Ascending aorta (tissue), 2 donors: ENCODE measurements around the gene NCKAP5. TPM values are rescaled to one million over a fixed set of nuclear protein-coding genes. Genes with fewer than 3 reads are reported as not detected.

Experiments
- DNase-seq, 2 donors: peaks; one replicate each; pipeline ENCODE4 v3.0.0-alpha.2; 2019; ENCODE audit warnings: low spot score in 2 of 2
- H3K27ac ChIP-seq, 2 donors: fragments of 200-600 bp; sonication (generic); one replicate each; pipeline ENCODE4 v1.5.1; 2016 to 2017; ENCODE audit warnings: mild to moderate bottlenecking in 1 of 2
- H3K27me3 ChIP-seq: fragments of 200-600 bp; sonication (generic); one replicate; pipeline ENCODE4 v1.5.1; 2017
- H3K36me3 ChIP-seq, 2 donors: fragments of 200-600 bp; sonication (generic); one replicate each; pipeline ENCODE4 v1.5.1; 2016
- H3K4me1 ChIP-seq, 2 donors: fragments of 200-600 bp; sonication (generic); one replicate each; pipeline ENCODE4 v1.5.1; 2016 to 2017; ENCODE audit warnings: mild to moderate bottlenecking in 1 of 2
- H3K4me3 ChIP-seq, 2 donors: fragments of 200-600 bp; sonication (generic); one replicate each; pipeline ENCODE4 v1.5.1; 2016 to 2017; ENCODE audit warnings: mild to moderate bottlenecking in 1 of 2
- H3K9me3 ChIP-seq, 2 donors: fragments of 200-600 bp; sonication (generic); one replicate each; pipeline ENCODE4 v1.5.1; 2016
- CTCF ChIP-seq, 3 experiments: fragments of 200-600 bp in 2 of 3; fragments of 450-650 bp in 1 of 3; sonication (generic) in 2 of 3; IDR thresholded peaks; one replicate each; pipeline ENCODE4 v1.5.1; 2016 to 2019; ENCODE audit warnings: antibody characterized with exemption in 3 of 3, mild to moderate bottlenecking in 1 of 3, moderate library complexity in 1 of 3
- intact Hi-C: fragments of 100-400 bp; cut with DNase I; formaldehyde crosslinking; loops from one replicate; pipeline ENCODE4 v1.15.1; 2023
- total RNA-seq: library from RNA; depleted of rRNA; stranded (reverse); fragments of >200 nt; gene quantifications from one replicate; pipeline ENCODE4 v1.1.0, GENCODE V29; 2016

The NCKAP5 gene
- total RNA-seq, 1 donor from 2014 or later: 0.75 TPM

- TF ChIP-seq CTCF (IDR thresholded peaks at IDR 0.05): no peak
- no peaks in the 10 kb centered on the region for H3K27me3 ChIP-seq
- intact Hi-C loops: no loop called here
- H3K36me3 ChIP-seq: no peaks in the 10 kb centered on the region
- no peaks in the 10 kb centered on the region for H3K4me1 ChIP-seq
- no peak for DNase-seq
- no peak overlapping the region for H3K27ac ChIP-seq
- no peaks in the 10 kb centered on the region for H3K9me3 ChIP-seq
- H3K4me3 ChIP-seq: no peak overlapping the region
Measured at GRCh38 chr2:132937629-132938028, 630.6 kb downstream of the NCKAP5 start.

- no peaks in the 10 kb centered on the region for H3K9me3 ChIP-seq
- no peaks in the 10 kb centered on the region for H3K4me1 ChIP-seq
- H3K27me3 ChIP-seq: no peaks in the 10 kb centered on the region
- TF ChIP-seq CTCF (IDR thresholded peaks at IDR 0.05): no peak
- no peak overlapping the region for H3K4me3 ChIP-seq
- H3K36me3 ChIP-seq: no peaks in the 10 kb centered on the region
- intact Hi-C loops: no loop called here
- DNase-seq: no peak
- no peak overlapping the region for H3K27ac ChIP-seq
Measured at GRCh38 chr2:132936791-132937190, 631.5 kb downstream of the NCKAP5 start.

- Histone ChIP-seq H3K9me3 (no peaks in the 10 kb centered on the region), H3K36me3 (no peaks in the 10 kb centered on the region), H3K4me1 (no peaks in the 10 kb centered on the region), H3K4me3 (no peak overlapping the region), H3K27me3 (no peaks in the 10 kb centered on the region), H3K27ac (no peak overlapping the region)
- TF ChIP-seq CTCF (IDR thresholded peaks at IDR 0.05): no peak
- no peak for DNase-seq
- intact Hi-C loops: no loop called here
Measured at GRCh38 chr2:132936261-132936660, 632.0 kb downstream of the NCKAP5 start.

GRCh38 chr2:132929786-132930185 lies 638.5 kb downstream of the NCKAP5 start:
- no peak for DNase-seq
- H3K9me3 ChIP-seq: no peaks in the 10 kb centered on the region
- H3K36me3 ChIP-seq: no peaks in the 10 kb centered on the region
- H3K4me1 ChIP-seq: no peaks in the 10 kb centered on the region
- H3K4me3 ChIP-seq: no peak overlapping the region
- H3K27me3 ChIP-seq: no peaks in the 10 kb centered on the region
- intact Hi-C loops: no loop called here
- no peak overlapping the region for H3K27ac ChIP-seq
- TF ChIP-seq CTCF (IDR thresholded peaks at IDR 0.05): no peak

GRCh38 chr2:132923787-132924186 lies 644.5 kb downstream of the NCKAP5 start:
- no peak for DNase-seq
- intact Hi-C loops: no loop called here
- no peak for TF ChIP-seq CTCF (IDR thresholded peaks at IDR 0.05)

More at GRCh38 chr2:132923787-132924186, 644.5 kb downstream of the NCKAP5 start:
- Histone ChIP-seq H3K4me3 (no peak overlapping the region), H3K9me3 (no peaks in the 10 kb centered on the region), H3K36me3 (no peaks in the 10 kb centered on the region), H3K4me1 (no peaks in the 10 kb centered on the region), H3K27me3 (no peaks in the 10 kb centered on the region), H3K27ac (no peak overlapping the region)
